ENCODE data around the gene PRR13. TPM values are rescaled to one million over a fixed set of nuclear protein-coding genes. Genes with fewer than 3 reads are reported as not detected.
A peak's percentile ranks its signal among the peaks of the same experiment; 100 is the strongest.

PRR13 gene
- total and polyA plus RNA-seq, 9 of the 15 experiments (the other 6 are each of a cell fraction or from before 2014, with no cell fraction given): 117 to 835 (median 285) TPM

DNA sequence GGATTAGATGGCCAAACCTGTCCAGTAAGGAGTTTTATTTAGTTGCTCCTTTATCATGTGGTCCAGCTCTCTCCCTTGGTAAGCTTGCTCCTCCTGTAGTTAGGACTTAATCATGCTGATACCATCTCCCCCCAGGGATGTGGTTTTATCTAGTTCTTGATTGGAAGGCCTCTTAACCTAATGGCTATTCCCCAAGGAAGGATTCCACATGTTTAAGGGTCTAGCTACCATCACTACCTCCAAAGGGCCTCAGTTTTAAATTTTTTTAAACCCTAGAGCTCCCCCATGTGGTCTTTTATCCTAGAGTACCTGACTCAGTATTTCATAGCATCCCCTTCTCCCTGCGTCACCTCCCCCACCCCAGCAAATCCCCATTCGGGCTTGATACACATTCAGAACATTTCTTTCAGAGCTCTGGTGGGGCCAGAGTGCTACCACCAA is 35.3 kb downstream of the PRR13 start:
- Histone ChIP-seq H4K20me1 (replicated peaks; ENCODE audit: control insufficient read depth, insufficient read depth, low read length) (peaks cover 37% of the 10 kb centered on the region), H3K36me3 (ENCODE audit: control insufficient read depth, insufficient read depth, low read length) (peaks cover 98% of the 10 kb centered on the region), H3K27ac (ENCODE audit: extremely low read depth, low read depth, low read length) (no peak overlapping the region), H3K4me1 (replicated peaks in 1 of 2; ENCODE audit: control insufficient read depth in 2 of 2, insufficient read depth in 2 of 2, low read length in 2 of 2) (peaks cover 0 to 5% of the 10 kb centered on the region in 2 experiments; a peak in 3 of 5 replicates), H3K9me1 (ENCODE audit: control insufficient read depth, insufficient read depth, low read length) (no peaks in the 10 kb centered on the region), H2AFZ (ENCODE audit: low read depth, low read length) (no peak overlapping the region), H3K79me2 (ENCODE audit: control insufficient read depth, insufficient read depth, low read length) (peaks cover 57% of the 10 kb centered on the region), H3K4me2 (ENCODE audit: insufficient read depth, low read length) (no peak overlapping the region), H3K9ac (ENCODE audit: insufficient read depth in 1 of 2, low read depth in 2 of 2, low read length in 2 of 2) (no peak overlapping the region), H3K9me3 (replicated peaks; ENCODE audit: control insufficient read depth, insufficient read depth, low read depth, low read length) (no peaks in the 10 kb centered on the region), H3K27me3 (ENCODE audit: control insufficient read depth in 2 of 2, insufficient read depth in 2 of 2, low read length in 2 of 2) (no peaks in the 10 kb centered on the region), H3K4me3 (no peak overlapping the region)
- FAIRE-seq: no peak
- 77% methylated on average over 2 of the region's 2 CpGs for WGBS (ENCODE audit: insufficient coverage, low coverage, missing lambda C conversion rate)
- ChIA-PET POLR2A (interaction anchor here (0.6 to 8.8 kb wide), 6 partner anchors 13 to 156 kb away, joined by 3 to 87 read pairs (median 4); partner anchors contain the start of gene TARBP2), CTCF (ENCODE audit: low intra/inter-chr PET ratio) (interaction anchor here (0.6 to 1.6 kb wide), 4 partner anchors 124 to 153 kb away, joined by 3 to 9 read pairs (median 4); no protein-coding TSS in a partner anchor)
- peak in 3 of 4 experiments; percentile 26 to 52 (median 43) for DNase-seq (ENCODE audit: extremely low read depth in 1 of 4, low spot score in 3 of 4)
- intact Hi-C loops (cut with micrococcal nuclease) (no loop called here), in situ Hi-C loops (cut with MboI) (no loop called here)
- ATAC-seq: peak; percentile 60
- no TSS peak for BruUV-seq (replicated peaks)
- TF ChIP-seq POLR2B (IDR thresholded peaks at IDR 0.05; ENCODE audit: low read depth, partially characterized antibody) (peak; percentile 24), STAT5A (IDR thresholded peaks at IDR 0.05; ENCODE audit: borderline replicate concordance, low read length) (no peak), SNIP1 (IDR thresholded peaks at IDR 0.05; ENCODE audit: low read depth) (no peak), ZNF644 (tag; IDR thresholded peaks at IDR 0.05; ENCODE audit: low read depth) (no peak), HSF4 (CRISPR knock-in tag; IDR thresholded peaks at IDR 0.05; ENCODE audit: borderline replicate concordance) (no peak), SAP30 (IDR thresholded peaks at IDR 0.05; ENCODE audit: borderline replicate concordance, insufficient read depth, low read depth, low read length, poor library complexity, severe bottlenecking) (no peak), NELFE (IDR thresholded peaks at IDR 0.05; ENCODE audit: insufficient read depth, insufficient read length) (no peak), POLR2A (conservative IDR thresholded peaks at IDR 0.05) (peak; percentile 41; the same call in 1 of the 2 replicates)
- TF ChIP-seq, protein P1, sequence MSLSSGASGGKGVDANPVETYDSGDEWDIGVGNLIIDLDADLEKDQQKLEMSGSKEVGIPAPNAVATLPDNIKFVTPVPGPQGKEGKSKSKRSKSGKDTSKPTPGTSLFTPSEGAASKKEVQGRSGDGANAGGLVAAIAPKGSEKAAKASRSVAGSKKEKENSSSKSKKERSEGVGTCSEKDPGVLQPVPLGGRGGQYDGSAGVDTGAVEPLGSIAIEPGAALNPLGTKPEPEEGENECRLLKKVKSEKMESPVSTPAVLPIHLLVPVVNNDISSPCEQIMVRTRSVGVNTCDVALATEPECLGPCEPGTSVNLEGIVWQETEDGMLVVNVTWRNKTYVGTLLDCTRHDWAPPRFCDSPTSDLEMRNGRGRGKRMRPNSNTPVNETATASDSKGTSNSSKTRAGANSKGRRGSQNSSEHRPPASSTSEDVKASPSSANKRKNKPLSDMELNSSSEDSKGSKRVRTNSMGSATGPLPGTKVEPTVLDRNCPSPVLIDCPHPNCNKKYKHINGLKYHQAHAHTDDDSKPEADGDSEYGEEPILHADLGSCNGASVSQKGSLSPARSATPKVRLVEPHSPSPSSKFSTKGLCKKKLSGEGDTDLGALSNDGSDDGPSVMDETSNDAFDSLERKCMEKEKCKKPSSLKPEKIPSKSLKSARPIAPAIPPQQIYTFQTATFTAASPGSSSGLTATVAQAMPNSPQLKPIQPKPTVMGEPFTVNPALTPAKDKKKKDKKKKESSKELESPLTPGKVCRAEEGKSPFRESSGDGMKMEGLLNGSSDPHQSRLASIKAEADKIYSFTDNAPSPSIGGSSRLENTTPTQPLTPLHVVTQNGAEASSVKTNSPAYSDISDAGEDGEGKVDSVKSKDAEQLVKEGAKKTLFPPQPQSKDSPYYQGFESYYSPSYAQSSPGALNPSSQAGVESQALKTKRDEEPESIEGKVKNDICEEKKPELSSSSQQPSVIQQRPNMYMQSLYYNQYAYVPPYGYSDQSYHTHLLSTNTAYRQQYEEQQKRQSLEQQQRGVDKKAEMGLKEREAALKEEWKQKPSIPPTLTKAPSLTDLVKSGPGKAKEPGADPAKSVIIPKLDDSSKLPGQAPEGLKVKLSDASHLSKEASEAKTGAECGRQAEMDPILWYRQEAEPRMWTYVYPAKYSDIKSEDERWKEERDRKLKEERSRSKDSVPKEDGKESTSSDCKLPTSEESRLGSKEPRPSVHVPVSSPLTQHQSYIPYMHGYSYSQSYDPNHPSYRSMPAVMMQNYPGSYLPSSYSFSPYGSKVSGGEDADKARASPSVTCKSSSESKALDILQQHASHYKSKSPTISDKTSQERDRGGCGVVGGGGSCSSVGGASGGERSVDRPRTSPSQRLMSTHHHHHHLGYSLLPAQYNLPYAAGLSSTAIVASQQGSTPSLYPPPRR (CRISPR knock-in tag; IDR thresholded peaks at IDR 0.05; ENCODE audit: borderline replicate concordance): no peak
- TF ChIP-seq, protein P2, sequence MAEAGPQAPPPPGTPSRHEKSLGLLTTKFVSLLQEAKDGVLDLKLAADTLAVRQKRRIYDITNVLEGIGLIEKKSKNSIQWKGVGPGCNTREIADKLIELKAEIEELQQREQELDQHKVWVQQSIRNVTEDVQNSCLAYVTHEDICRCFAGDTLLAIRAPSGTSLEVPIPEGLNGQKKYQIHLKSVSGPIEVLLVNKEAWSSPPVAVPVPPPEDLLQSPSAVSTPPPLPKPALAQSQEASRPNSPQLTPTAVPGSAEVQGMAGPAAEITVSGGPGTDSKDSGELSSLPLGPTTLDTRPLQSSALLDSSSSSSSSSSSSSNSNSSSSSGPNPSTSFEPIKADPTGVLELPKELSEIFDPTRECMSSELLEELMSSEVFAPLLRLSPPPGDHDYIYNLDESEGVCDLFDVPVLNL (CRISPR knock-in tag; IDR thresholded peaks at IDR 0.05; ENCODE audit: low read depth): no peak
- TF ChIP-seq, protein P3, sequence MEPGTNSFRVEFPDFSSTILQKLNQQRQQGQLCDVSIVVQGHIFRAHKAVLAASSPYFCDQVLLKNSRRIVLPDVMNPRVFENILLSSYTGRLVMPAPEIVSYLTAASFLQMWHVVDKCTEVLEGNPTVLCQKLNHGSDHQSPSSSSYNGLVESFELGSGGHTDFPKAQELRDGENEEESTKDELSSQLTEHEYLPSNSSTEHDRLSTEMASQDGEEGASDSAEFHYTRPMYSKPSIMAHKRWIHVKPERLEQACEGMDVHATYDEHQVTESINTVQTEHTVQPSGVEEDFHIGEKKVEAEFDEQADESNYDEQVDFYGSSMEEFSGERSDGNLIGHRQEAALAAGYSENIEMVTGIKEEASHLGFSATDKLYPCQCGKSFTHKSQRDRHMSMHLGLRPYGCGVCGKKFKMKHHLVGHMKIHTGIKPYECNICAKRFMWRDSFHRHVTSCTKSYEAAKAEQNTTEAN (CRISPR knock-in tag; IDR thresholded peaks at IDR 0.05): no peak
- TF ChIP-seq, protein P4, sequence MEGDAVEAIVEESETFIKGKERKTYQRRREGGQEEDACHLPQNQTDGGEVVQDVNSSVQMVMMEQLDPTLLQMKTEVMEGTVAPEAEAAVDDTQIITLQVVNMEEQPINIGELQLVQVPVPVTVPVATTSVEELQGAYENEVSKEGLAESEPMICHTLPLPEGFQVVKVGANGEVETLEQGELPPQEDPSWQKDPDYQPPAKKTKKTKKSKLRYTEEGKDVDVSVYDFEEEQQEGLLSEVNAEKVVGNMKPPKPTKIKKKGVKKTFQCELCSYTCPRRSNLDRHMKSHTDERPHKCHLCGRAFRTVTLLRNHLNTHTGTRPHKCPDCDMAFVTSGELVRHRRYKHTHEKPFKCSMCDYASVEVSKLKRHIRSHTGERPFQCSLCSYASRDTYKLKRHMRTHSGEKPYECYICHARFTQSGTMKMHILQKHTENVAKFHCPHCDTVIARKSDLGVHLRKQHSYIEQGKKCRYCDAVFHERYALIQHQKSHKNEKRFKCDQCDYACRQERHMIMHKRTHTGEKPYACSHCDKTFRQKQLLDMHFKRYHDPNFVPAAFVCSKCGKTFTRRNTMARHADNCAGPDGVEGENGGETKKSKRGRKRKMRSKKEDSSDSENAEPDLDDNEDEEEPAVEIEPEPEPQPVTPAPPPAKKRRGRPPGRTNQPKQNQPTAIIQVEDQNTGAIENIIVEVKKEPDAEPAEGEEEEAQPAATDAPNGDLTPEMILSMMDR (IDR thresholded peaks at IDR 0.05 in 2 of 3, conservative IDR thresholded peaks at IDR 0.05 in 1 of 3; ENCODE audit: insufficient read depth in 2 of 3, low read depth in 1 of 3, low read length in 3 of 3): peak; percentile 30 to 52 (median 35); a peak in 3 of 6 replicates

Data from K562 (cell line).